GM12891 (cell line): ENCODE results near the gene CLDN10.

Experiments used
- PAX5 ChIP-seq: IDR thresholded peaks from 2 replicates; pipeline ENCODE4 v1.6.1; 2011; ENCODE audit warnings: low read length, moderate library complexity, mild to moderate bottlenecking; ENCODE audit not compliant: insufficient read depth, severe bottlenecking
- POLR2A ChIP-seq: IDR thresholded peaks from 2 replicates; pipeline ENCODE4 v1.6.1; 2011; ENCODE audit warnings: low read depth, low read length, control low read depth
- POLR2AphosphoS5 ChIP-seq: IDR thresholded peaks from 2 replicates; pipeline ENCODE4 v1.6.1; 2011; ENCODE audit warnings: low read depth, low read length, control low read depth
- SPI1 ChIP-seq: IDR thresholded peaks from 2 replicates; pipeline ENCODE4 v1.6.1; 2011; ENCODE audit warnings: low read depth, low read length, control low read depth
- TAF1 ChIP-seq: IDR thresholded peaks from 2 replicates; pipeline ENCODE4 v1.6.1; 2011; ENCODE audit warnings: low read depth, low read length, control low read depth

GRCh38 chr13:95627590-95627989 is 75.1 kb downstream of the CLDN10 start:
- TF ChIP-seq POLR2AphosphoS5 = no peak
- no peak for TF ChIP-seq POLR2A
- TF ChIP-seq TAF1 = no peak
- TF ChIP-seq SPI1 = no peak
- TF ChIP-seq PAX5 = no peak
